HCT116 (cell line): ENCODE data around the gene PRMT3. TPM values are rescaled to one million over a fixed set of nuclear protein-coding genes. Genes with fewer than 3 reads are reported as not detected.

Source experiments
- ATAC-seq: fragments of 200-7000 bp; cut with Tn5 transposase; 2 replicates; pipeline ENCODE4 v1.9.1; 2020; ENCODE audit warnings: mild to moderate bottlenecking, moderate library complexity
- BruUV-seq: library from RNA; stranded (reverse); fragments of 400-500 nt; replicated peaks from 2 replicates; lab custom pipeline; 2021; lab: Mats Ljungman, UMichigan
- CTCF ChIA-PET: fragments of 300-600 bp; sonication (Branson Sonifier 250); formaldehyde crosslinking; loops from one replicate; lab custom pipeline; 2021; ENCODE audit warnings: antibody characterized with exemption; lab: Charles Lee
- POLR2A ChIA-PET: fragments of 300-600, 350-600 bp; sonication (Branson Sonifier 250); formaldehyde crosslinking; loops from one replicate; lab custom pipeline; 2021; ENCODE audit warnings: antibody characterized with exemption; lab: Charles Lee
- RAD21 ChIA-PET, 2 experiments: fragments of 300-600 bp; sonication (Branson Sonifier 250); formaldehyde crosslinking; loops; one replicate each; lab custom pipeline; 2023; ENCODE audit warnings: low total read pairs in 2 of 2; ENCODE audit not compliant: uncharacterized antibody in 2 of 2, unreplicated experiment in 2 of 2, low non-redundant PET in 1 of 2; lab: Charles Lee
- DNase-seq: peaks from one replicate; pipeline ENCODE4 v3.0.0-alpha.2; 2010; ENCODE audit warnings: low read depth, low spot score
- H2AFZ ChIP-seq: fragments of 200-600 bp; shearing (Covaris generic), sonication (generic); 2 replicates; pipeline ENCODE4 v1.6.1; 2017; ENCODE audit warnings: low read depth, mixed run types, mixed read lengths, antibody characterized with exemption, low read length; ENCODE audit not compliant: poor library complexity, severe bottlenecking
- H3K27ac ChIP-seq: 2 replicates; pipeline ENCODE4 v1.5.1; 2012; ENCODE audit warnings: low read depth, low read length
- H3K27me3 ChIP-seq: fragments of 200-600 bp; sonication (generic); 2 replicates; pipeline ENCODE4 v1.6.1; 2016; ENCODE audit warnings: mixed run types, low read length, mixed read lengths; ENCODE audit not compliant: insufficient read depth
- H3K36me3 ChIP-seq, 2 experiments: fragments of 200-500 bp in 1 of 2; fragments of 200-600 bp in 1 of 2; sonication (Bioruptor generic) in 1 of 2; sonication (generic) in 1 of 2; 2 replicates each; pipeline versions ENCODE4 v1.5.1 to v1.6.1; 2014 to 2016; ENCODE audit warnings: low read length in 2 of 2, inconsistent platforms in 1 of 2, mixed read lengths in 1 of 2, mixed run types in 1 of 2; ENCODE audit not compliant: insufficient read depth in 2 of 2, control insufficient read depth in 1 of 2
- H3K4me1 ChIP-seq, 2 experiments: fragments of 200-600 bp in 1 of 2; sonication (generic) in 1 of 2; 2 replicates each; pipeline versions ENCODE4 v1.5.1 to v1.6.1; 2012 to 2017; ENCODE audit warnings: low read length in 2 of 2, inconsistent platforms in 1 of 2, mild to moderate bottlenecking in 1 of 2, mixed read lengths in 1 of 2, mixed run types in 1 of 2, moderate library complexity in 1 of 2; ENCODE audit not compliant: insufficient read depth in 2 of 2, control insufficient read depth in 1 of 2
- H3K4me2 ChIP-seq: fragments of 200-600 bp; sonication (generic); 2 replicates; pipeline ENCODE4 v1.6.1; 2017; ENCODE audit warnings: mixed run types, low read length, mixed read lengths
- H3K4me3 ChIP-seq, 2 experiments: fragments of 200-600 bp in 1 of 2; sonication (generic) in 1 of 2; replicated peaks in 1 of 2; 2 replicates each; pipeline ENCODE4 v1.5.1; 2011 to 2016; ENCODE audit warnings: low read length in 2 of 2, control low read depth in 1 of 2, low read depth in 1 of 2, mild to moderate bottlenecking in 1 of 2, mixed read lengths in 1 of 2, mixed run types in 1 of 2
- H3K79me2 ChIP-seq: fragments of 200-600 bp; sonication (generic); 2 replicates; pipeline ENCODE4 v1.6.1; 2017; ENCODE audit warnings: mild to moderate bottlenecking, mixed run types, low read length, moderate library complexity, mixed read lengths; ENCODE audit not compliant: insufficient read depth
- H3K9ac ChIP-seq: fragments of 200-600 bp; sonication (generic); 2 replicates; pipeline ENCODE4 v1.6.1; 2016; ENCODE audit warnings: low read length, mixed read lengths
- H3K9me2 ChIP-seq: fragments of 200-600 bp; sonication (generic), shearing (Covaris generic); 2 replicates; pipeline ENCODE4 v1.6.1; 2017; ENCODE audit warnings: mixed run types, mild to moderate bottlenecking, moderate library complexity; ENCODE audit not compliant: insufficient read depth
- H3K9me3 ChIP-seq, 2 experiments: fragments of 200-500 bp in 1 of 2; fragments of 200-600 bp in 1 of 2; sonication (Bioruptor generic) in 1 of 2; sonication (generic) in 1 of 2; 2 replicates each; pipeline ENCODE4 v1.6.1; 2014 to 2017; ENCODE audit warnings: low read length in 2 of 2, mixed read lengths in 2 of 2, inconsistent platforms in 1 of 2, low read depth in 1 of 2, mild to moderate bottlenecking in 1 of 2, mixed run types in 1 of 2, moderate library complexity in 1 of 2; ENCODE audit not compliant: control insufficient read depth in 1 of 2, insufficient read depth in 1 of 2
- H4K20me1 ChIP-seq: fragments of 200-600 bp; sonication (generic), shearing (Covaris generic); 2 replicates; pipeline ENCODE4 v1.6.1; 2017; ENCODE audit warnings: mixed run types, mild to moderate bottlenecking, moderate library complexity; ENCODE audit not compliant: insufficient read depth
- CBX3 ChIP-seq: IDR thresholded peaks from 2 replicates; pipeline ENCODE4 v1.6.1; 2012; ENCODE audit warnings: low read depth
- CEBPB ChIP-seq: IDR thresholded peaks from 2 replicates; pipeline ENCODE4 v1.6.1; 2012; ENCODE audit warnings: low read depth
- EGR1 ChIP-seq: IDR thresholded peaks from 2 replicates; pipeline ENCODE4 v1.6.1; 2012; ENCODE audit warnings: low read depth
- ELF1 ChIP-seq: IDR thresholded peaks from 2 replicates; pipeline ENCODE4 v1.6.1; 2012; ENCODE audit warnings: low read depth, borderline replicate concordance
- EZH2 ChIP-seq: fragments of 200-600 bp; sonication (generic); IDR thresholded peaks from 2 replicates; pipeline ENCODE4 v1.6.1; 2017; ENCODE audit warnings: antibody characterized with exemption, mixed run types
- EZH2phosphoT487 ChIP-seq: fragments of 200-600 bp; IDR thresholded peaks from 2 replicates; pipeline ENCODE4 v1.6.1; 2018; ENCODE audit warnings: antibody characterized with exemption, borderline replicate concordance
- MAX ChIP-seq: IDR thresholded peaks from 2 replicates; pipeline ENCODE4 v1.6.1; 2012
- POLR2AphosphoS5 ChIP-seq: IDR thresholded peaks from 2 replicates; pipeline ENCODE4 v1.6.1; 2011; ENCODE audit warnings: mild to moderate bottlenecking, low read depth, low read length, moderate library complexity
- RAD21 ChIP-seq: IDR thresholded peaks from 2 replicates; pipeline ENCODE4 v1.6.1; 2012; ENCODE audit warnings: low read depth, mild to moderate bottlenecking
- REST ChIP-seq: IDR thresholded peaks from 2 replicates; pipeline ENCODE4 v1.6.1; 2012; ENCODE audit warnings: low read depth
- SRF ChIP-seq: IDR thresholded peaks from 2 replicates; pipeline ENCODE4 v1.6.1; 2012; ENCODE audit warnings: low read depth
- YY1 ChIP-seq: IDR thresholded peaks from 2 replicates; pipeline ENCODE4 v1.6.1; 2011; ENCODE audit warnings: low read length, low read depth, moderate library complexity, mild to moderate bottlenecking; ENCODE audit not compliant: insufficient replicate concordance; ENCODE audit errors: extremely low read depth
- ZFX ChIP-seq: fragments of 450-650 bp; IDR thresholded peaks from 2 replicates; pipeline ENCODE4 v1.6.1; 2017
- ZNF274 ChIP-seq: fragments of 200-500 bp; sonication (Bioruptor generic); IDR thresholded peaks from 2 replicates; pipeline ENCODE4 v1.6.1; 2014; ENCODE audit warnings: mild to moderate bottlenecking, low read depth, low read length, inconsistent platforms
- intact Hi-C: fragments of 100-400 bp; cut with micrococcal nuclease; formaldehyde crosslinking; loops from 2 replicates; pipeline ENCODE4 v1.10.0; 2022
- total RNA-seq: library from RNA; stranded (reverse); gene quantifications from one replicate; pipeline ENCODE4 v1.2.1, GENCODE V29; 2021; ENCODE audit not compliant: unreplicated experiment
- TF ChIP-seq, protein P1 (sequence below), 3 experiments: fragments of 200-600 bp in 1 of 3; sonication (generic) in 1 of 3; IDR thresholded peaks in 2 of 3; conservative IDR thresholded peaks in 1 of 3; 2 replicates each; pipeline ENCODE4 v1.5.1; 2012 to 2017; ENCODE audit warnings: low read depth in 2 of 3, low read length in 2 of 3, antibody characterized with exemption in 1 of 3, borderline replicate concordance in 1 of 3, control low read depth in 1 of 3, mild to moderate bottlenecking in 1 of 3, mixed read lengths in 1 of 3, mixed run types in 1 of 3, moderate library complexity in 1 of 3; ENCODE audit not compliant: insufficient read depth in 1 of 3

PRMT3 gene
- total RNA-seq, 1 experiment from 2014 or later = 24.3 TPM

DNA sequence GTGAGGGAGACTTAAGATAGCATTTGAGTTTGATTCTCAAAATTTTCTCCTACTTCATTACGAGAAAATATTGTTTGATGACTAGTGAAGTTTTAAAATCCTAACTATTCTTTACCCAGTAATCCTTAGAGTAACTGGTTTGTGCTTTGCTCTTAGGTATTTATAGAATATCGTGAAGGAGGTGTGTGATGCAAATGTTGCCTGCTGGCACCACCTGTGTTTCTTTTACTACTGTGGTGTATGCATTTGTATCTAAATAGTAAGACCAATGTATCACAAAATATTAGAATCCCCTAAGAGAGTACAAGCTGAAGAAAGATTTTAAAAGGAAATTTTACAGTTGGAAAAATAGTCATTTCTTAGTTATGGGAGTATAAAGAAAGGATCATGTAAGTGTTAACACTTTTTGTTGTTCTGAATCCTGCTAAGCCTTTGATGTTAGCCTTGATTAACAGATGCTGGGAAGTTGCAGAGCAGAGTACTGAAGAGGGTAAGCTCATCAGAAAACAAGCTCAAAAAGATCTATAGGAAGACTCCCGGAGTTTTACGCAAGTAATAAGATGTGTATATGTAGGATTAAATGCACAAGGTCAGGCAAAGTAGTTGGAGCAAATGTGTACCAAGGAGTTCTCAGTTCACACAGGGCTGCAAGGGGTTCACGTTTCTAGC is 109.7 kb downstream of the PRMT3 start:
- Histone ChIP-seq H4K20me1 (no peaks in the 10 kb centered on the region), H3K9ac (no peak overlapping the region), H3K9me3 (no peaks in the 10 kb centered on the region), H3K79me2 (no peaks in the 10 kb centered on the region), H3K4me1 (no peaks in the 10 kb centered on the region), H3K9me2 (no peaks in the 10 kb centered on the region), H3K27ac (no peak overlapping the region), H2AFZ (no peak overlapping the region), H3K4me3 (no peak overlapping the region), H3K36me3 (no peaks in the 10 kb centered on the region), H3K27me3 (no peaks in the 10 kb centered on the region), H3K4me2 (no peak overlapping the region)
- no peak for TF ChIP-seq CEBPB
- TF ChIP-seq RAD21 = no peak
- TF ChIP-seq YY1 = no peak
- no peak for TF ChIP-seq ELF1
- TF ChIP-seq EZH2 = no peak
- TF ChIP-seq EGR1 = no peak
- no peak for TF ChIP-seq POLR2AphosphoS5
- no peak for TF ChIP-seq ZFX
- TF ChIP-seq REST = no peak
- no peak for TF ChIP-seq MAX
- TF ChIP-seq, protein P1, sequence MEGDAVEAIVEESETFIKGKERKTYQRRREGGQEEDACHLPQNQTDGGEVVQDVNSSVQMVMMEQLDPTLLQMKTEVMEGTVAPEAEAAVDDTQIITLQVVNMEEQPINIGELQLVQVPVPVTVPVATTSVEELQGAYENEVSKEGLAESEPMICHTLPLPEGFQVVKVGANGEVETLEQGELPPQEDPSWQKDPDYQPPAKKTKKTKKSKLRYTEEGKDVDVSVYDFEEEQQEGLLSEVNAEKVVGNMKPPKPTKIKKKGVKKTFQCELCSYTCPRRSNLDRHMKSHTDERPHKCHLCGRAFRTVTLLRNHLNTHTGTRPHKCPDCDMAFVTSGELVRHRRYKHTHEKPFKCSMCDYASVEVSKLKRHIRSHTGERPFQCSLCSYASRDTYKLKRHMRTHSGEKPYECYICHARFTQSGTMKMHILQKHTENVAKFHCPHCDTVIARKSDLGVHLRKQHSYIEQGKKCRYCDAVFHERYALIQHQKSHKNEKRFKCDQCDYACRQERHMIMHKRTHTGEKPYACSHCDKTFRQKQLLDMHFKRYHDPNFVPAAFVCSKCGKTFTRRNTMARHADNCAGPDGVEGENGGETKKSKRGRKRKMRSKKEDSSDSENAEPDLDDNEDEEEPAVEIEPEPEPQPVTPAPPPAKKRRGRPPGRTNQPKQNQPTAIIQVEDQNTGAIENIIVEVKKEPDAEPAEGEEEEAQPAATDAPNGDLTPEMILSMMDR (IDR thresholded peaks at IDR 0.05 in 2 of 3, conservative IDR thresholded peaks at IDR 0.05 in 1 of 3; ENCODE audit: borderline replicate concordance in 1 of 3, insufficient read depth in 1 of 3, low read depth in 2 of 3, low read length in 2 of 3) = no peak
- no peak for TF ChIP-seq EZH2phosphoT487
- no peak for TF ChIP-seq CBX3
- no peak for TF ChIP-seq SRF
- no peak for TF ChIP-seq ZNF274
- RAD21 ChIA-PET = no interaction called here
- CTCF ChIA-PET = no interaction called here
- POLR2A ChIA-PET = no interaction called here
- intact Hi-C loops = no loop called here
- ATAC-seq (no peak), DNase-seq (no peak)
- BruUV-seq = no TSS peak
